ENCODE measurements around the gene SLC12A3.

The SLC12A3 gene

GRCh38 chr16:56885446-56886162 lies 20.6 kb downstream of the SLC12A3 start:
- DNase-seq (ENCODE audit: low spot score): no peak
- in situ Hi-C loops (cut with MboI; ENCODE audit: low pct_unique_long_range_greater_than_20kb, low sequenced_read_pairs, unreplicated experiment): no loop called here
- no peak for TF ChIP-seq CTCF (IDR thresholded peaks at IDR 0.05; ENCODE audit: extremely low read depth, insufficient read depth, missing control alignments)

- no peak for DNase-seq (ENCODE audit: low spot score)
- TF ChIP-seq CTCF (IDR thresholded peaks at IDR 0.05; ENCODE audit: extremely low read depth, insufficient read depth, missing control alignments): no peak
- in situ Hi-C loops (cut with MboI; ENCODE audit: low pct_unique_long_range_greater_than_20kb, low sequenced_read_pairs, unreplicated experiment): no loop called here
Measured at GRCh38 chr16:56886296-56886695, 21.3 kb downstream of the SLC12A3 start.

DNA sequence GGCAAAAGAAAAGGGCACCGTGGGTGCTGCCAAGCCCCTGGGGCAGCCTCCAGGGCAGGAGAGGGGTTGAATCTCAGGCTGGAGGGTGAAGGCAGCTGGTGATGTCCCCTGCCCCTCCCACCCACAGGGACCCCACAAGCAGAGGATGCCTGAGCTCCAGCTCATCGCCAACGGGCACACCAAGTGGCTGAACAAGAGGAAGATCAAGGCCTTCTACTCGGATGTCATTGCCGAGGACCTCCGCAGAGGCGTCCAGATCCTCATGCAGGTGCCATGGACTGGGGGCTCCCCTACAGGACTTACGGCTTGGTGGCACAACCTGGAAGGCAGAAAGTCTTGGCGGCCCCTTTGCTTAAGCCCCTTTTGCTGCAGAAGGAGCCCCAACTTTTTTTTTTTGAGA lies 21.8 kb downstream of the SLC12A3 start:
- TF ChIP-seq CTCF (IDR thresholded peaks at IDR 0.05; ENCODE audit: extremely low read depth, insufficient read depth, missing control alignments): no peak
- in situ Hi-C loops (cut with MboI; ENCODE audit: low pct_unique_long_range_greater_than_20kb, low sequenced_read_pairs, unreplicated experiment): no loop called here
- no peak for DNase-seq (ENCODE audit: low spot score)

- no peak for TF ChIP-seq CTCF (IDR thresholded peaks at IDR 0.05; ENCODE audit: extremely low read depth, insufficient read depth, missing control alignments)
- DNase-seq (ENCODE audit: low spot score): peak; percentile 63
Measured at GRCh38 chr16:56888806-56889205, 23.8 kb downstream of the SLC12A3 start.

GRCh38 chr16:56889206-56889605 lies 24.2 kb downstream of the SLC12A3 start:
- no peak for DNase-seq (ENCODE audit: low spot score)
- in situ Hi-C loops (cut with MboI; ENCODE audit: low pct_unique_long_range_greater_than_20kb, low sequenced_read_pairs, unreplicated experiment): no loop called here
- TF ChIP-seq CTCF (IDR thresholded peaks at IDR 0.05; ENCODE audit: extremely low read depth, insufficient read depth, missing control alignments): no peak

More at GRCh38 chr16:56888806-56889205, 23.8 kb downstream of the SLC12A3 start:
- in situ Hi-C loops (cut with MboI; ENCODE audit: low pct_unique_long_range_greater_than_20kb, low sequenced_read_pairs, unreplicated experiment): no loop called here

- in situ Hi-C loops (cut with MboI; ENCODE audit: low pct_unique_long_range_greater_than_20kb, low sequenced_read_pairs, unreplicated experiment): no loop called here
- no peak for DNase-seq (ENCODE audit: low spot score)
- no peak for TF ChIP-seq CTCF (IDR thresholded peaks at IDR 0.05; ENCODE audit: extremely low read depth, insufficient read depth, missing control alignments)
Measured at GRCh38 chr16:56891685-56892084, 26.7 kb downstream of the SLC12A3 start.

All from GM13977 (cell line).